HepG2 (cell line): Measurements from ENCODE around the gene OR2AT4. TPM values are rescaled to one million over a fixed set of nuclear protein-coding genes. Genes with fewer than 3 reads are reported as not detected.

Experiments used
- ATAC-seq: fragments of 200-7000 bp; cut with Tn5 transposase; 3 replicates; pipeline ENCODE4 v1.9.1; 2020; ENCODE audit warnings: mild to moderate bottlenecking, moderate library complexity
- BruUV-seq: library from RNA; stranded (reverse); fragments of 400-500 nt; replicated peaks from 2 replicates; lab custom pipeline; 2021; lab: Mats Ljungman, UMichigan
- CTCF ChIA-PET: fragments of 300-600 bp; formaldehyde crosslinking; extraction: SDS; loops from one replicate; lab custom pipeline; 2021; ENCODE audit warnings: low total read pairs, inconsistent platforms, low intra/inter-chr PET ratio; lab: Yijun Ruan, JAX
- POLR2A ChIA-PET: fragments of 350-600 bp; sonication (Branson Sonifier 250); formaldehyde crosslinking; loops from one replicate; lab custom pipeline; 2020; ENCODE audit warnings: antibody characterized with exemption, inconsistent platforms; lab: Yijun Ruan, JAX
- DNase-seq: peaks from one replicate; pipeline ENCODE4 v3.0.0-alpha.2; 2015; ENCODE audit warnings: low spot score
- FAIRE-seq: peaks from 3 replicates; lab custom pipeline; 2011; peaks lifted over from hg19 to GRCh38; lab: Jason Lieb, UNC
- H2AFZ ChIP-seq: one replicate; pipeline ENCODE4 v1.6.1; 2011; ENCODE audit warnings: low read length, inconsistent platforms
- H3K27ac ChIP-seq: fragments of 300-600 bp; 3 replicates; pipeline ENCODE4 v1.8.0; 2011; ENCODE audit warnings: mixed run types, mild to moderate bottlenecking, mixed read lengths, low read length, inconsistent platforms; ENCODE audit not compliant: insufficient read depth; ENCODE audit errors: extremely low read length
- H3K27me3 ChIP-seq, 2 experiments: fragments of 200-600 bp in 1 of 2; 2 replicates in 1 of 2; 3 replicates in 1 of 2; pipeline versions ENCODE4 v1.6.0 to v1.8.0; 2011; ENCODE audit warnings: low read length in 2 of 2, mild to moderate bottlenecking in 2 of 2, moderate library complexity in 2 of 2, inconsistent platforms in 1 of 2; ENCODE audit not compliant: insufficient read depth in 2 of 2, control insufficient read depth in 1 of 2
- H3K36me3 ChIP-seq, 2 experiments: fragments of 200-600 bp in 1 of 2; replicated peaks in 1 of 2; 2 replicates in 1 of 2; 3 replicates in 1 of 2; pipeline versions ENCODE4 v1.5.1 to v1.8.0; 2011; ENCODE audit warnings: low read length in 2 of 2, inconsistent platforms in 1 of 2; ENCODE audit not compliant: insufficient read depth in 2 of 2, control insufficient read depth in 1 of 2
- H3K4me1 ChIP-seq: 2 replicates; pipeline ENCODE4 v1.5.1; 2012; ENCODE audit warnings: low read length, inconsistent platforms; ENCODE audit not compliant: insufficient read depth
- H3K4me2 ChIP-seq: 2 replicates; pipeline ENCODE4 v1.6.0; 2011; ENCODE audit warnings: low read depth, low read length, inconsistent platforms
- H3K4me3 ChIP-seq, 3 experiments: fragments of 200-600 bp in 1 of 3; sonication (generic), shearing (Covaris generic) in 1 of 3; replicated peaks in 1 of 3; 2 replicates each; pipeline ENCODE4 v1.5.1; 2011 to 2016; ENCODE audit warnings: low read length in 3 of 3, inconsistent platforms in 2 of 3, low read depth in 2 of 3, mild to moderate bottlenecking in 2 of 3, control low read depth in 1 of 3, mixed read lengths in 1 of 3; ENCODE audit not compliant: insufficient read depth in 1 of 3
- H3K79me2 ChIP-seq: one replicate; pipeline ENCODE4 v1.6.1; 2011; ENCODE audit warnings: low read length, inconsistent platforms; ENCODE audit not compliant: insufficient read depth
- H3K9ac ChIP-seq: 2 replicates; pipeline ENCODE4 v1.6.0; 2011; ENCODE audit warnings: mild to moderate bottlenecking, low read depth, low read length, inconsistent platforms; ENCODE audit not compliant: insufficient read depth
- H3K9me3 ChIP-seq: 2 replicates; pipeline ENCODE4 v1.5.1; 2012; ENCODE audit warnings: mild to moderate bottlenecking, low read length
- H4K20me1 ChIP-seq: 2 replicates; pipeline ENCODE4 v1.6.0; 2011; ENCODE audit warnings: inconsistent platforms, mild to moderate bottlenecking, low read length, moderate library complexity; ENCODE audit not compliant: insufficient read depth
- JUN ChIP-seq: sonication (generic); formaldehyde crosslinking; IDR thresholded peaks from 2 replicates; pipeline ENCODE4 v1.4.0; 2020; ENCODE audit warnings: mild to moderate bottlenecking, missing genetic modification reagents
- MEIS1 ChIP-seq: sonication (generic); formaldehyde crosslinking; IDR thresholded peaks from 2 replicates; pipeline ENCODE4 v1.9.0; 2021; ENCODE audit warnings: mild to moderate bottlenecking, missing genetic modification reagents, moderate library complexity, borderline replicate concordance
- PCBP1 ChIP-seq: fragments of 200-400 bp; formaldehyde crosslinking; IDR thresholded peaks from 2 replicates; pipeline ENCODE4 v1.6.1; 2017; ENCODE audit warnings: mild to moderate bottlenecking, low read depth, low read length, borderline replicate concordance
- PRMT3 ChIP-seq: sonication (generic); formaldehyde crosslinking; IDR thresholded peaks from 2 replicates; pipeline ENCODE4 v1.8.1; 2022; ENCODE audit warnings: low read depth, mild to moderate bottlenecking, moderate library complexity, missing genetic modification reagents, borderline replicate concordance
- ZBTB21 ChIP-seq: sonication (generic); formaldehyde crosslinking; IDR thresholded peaks from 2 replicates; pipeline ENCODE4 v1.4.0; 2020; ENCODE audit warnings: missing genetic modification reagents
- ZFP37 ChIP-seq: sonication (generic); formaldehyde crosslinking; IDR thresholded peaks from 2 replicates; pipeline ENCODE4 v1.4.0; 2020; ENCODE audit warnings: missing genetic modification reagents, borderline replicate concordance
- in situ Hi-C: cut with HindIII; loops from 2 replicates; pipeline ENCODE4 v1.10.0; 2017; ENCODE audit warnings: low pct_unique_long_range_greater_than_20kb; ENCODE audit not compliant: extremely low pct_ligation_motif_present
- intact Hi-C: fragments of 100-400 bp; cut with micrococcal nuclease; formaldehyde crosslinking; loops from one replicate; pipeline ENCODE4 v1.10.0; 2022; ENCODE audit not compliant: unreplicated experiment
- polyA plus RNA-seq, 8 experiments: library from polyadenylated mRNA; depleted of rRNA in 3 of 8; stranded (reverse) in 7 of 8; unstranded in 1 of 8; fragments of >200 nt; fragmentation: Illumina TruSeq in 4 of 8; extraction: Trizol in 4 of 8; gene quantifications; 2 replicates each; pipeline versions ENCODE4 v1.2.1 to v1.2.3, GENCODE V29; 2011 to 2016; ENCODE audit warnings: low read depth in 4 of 8, missing spikeins in 1 of 8, mixed read lengths in 1 of 8; ENCODE audit not compliant: insufficient read depth in 1 of 8
- total RNA-seq, 5 experiments: library from RNA; depleted of rRNA; stranded (reverse); fragments of >200 nt; fragmentation: Illumina TruSeq; extraction: Trizol; gene quantifications; 2 replicates each; pipeline ENCODE4 v1.2.3, GENCODE V29; 2016; ENCODE audit warnings: low read depth in 1 of 5
- TF ChIP-seq, protein P1 (sequence below): sonication (generic); formaldehyde crosslinking; IDR thresholded peaks from 2 replicates; pipeline ENCODE4 v1.4.0; 2020; ENCODE audit warnings: missing genetic modification reagents
- TF ChIP-seq, protein P2 (sequence below): sonication (generic); formaldehyde crosslinking; IDR thresholded peaks from 2 replicates; pipeline ENCODE4 v1.8.0; 2022; ENCODE audit warnings: missing genetic modification reagents, mild to moderate bottlenecking, borderline replicate concordance
- TF ChIP-seq, protein P3 (sequence below): sonication (generic); formaldehyde crosslinking; IDR thresholded peaks from 2 replicates; pipeline ENCODE4 v1.8.1; 2023; ENCODE audit warnings: missing genetic modification reagents, mild to moderate bottlenecking, borderline replicate concordance
- TF ChIP-seq, protein P4 (sequence below): sonication (generic); formaldehyde crosslinking; IDR thresholded peaks from 2 replicates; pipeline ENCODE4 v1.4.0; 2020; ENCODE audit warnings: mild to moderate bottlenecking, missing genetic modification reagents, borderline replicate concordance
- TF ChIP-seq, protein P5 (sequence below): sonication (generic); formaldehyde crosslinking; IDR thresholded peaks from 2 replicates; pipeline ENCODE4 v1.4.0; 2020; ENCODE audit warnings: mild to moderate bottlenecking, missing genetic modification reagents

OR2AT4 gene
- total and polyA plus RNA-seq, 2 of the 13 experiments (the other 11 are each of a cell fraction or from before 2014, with no cell fraction given) = not detected

DNA sequence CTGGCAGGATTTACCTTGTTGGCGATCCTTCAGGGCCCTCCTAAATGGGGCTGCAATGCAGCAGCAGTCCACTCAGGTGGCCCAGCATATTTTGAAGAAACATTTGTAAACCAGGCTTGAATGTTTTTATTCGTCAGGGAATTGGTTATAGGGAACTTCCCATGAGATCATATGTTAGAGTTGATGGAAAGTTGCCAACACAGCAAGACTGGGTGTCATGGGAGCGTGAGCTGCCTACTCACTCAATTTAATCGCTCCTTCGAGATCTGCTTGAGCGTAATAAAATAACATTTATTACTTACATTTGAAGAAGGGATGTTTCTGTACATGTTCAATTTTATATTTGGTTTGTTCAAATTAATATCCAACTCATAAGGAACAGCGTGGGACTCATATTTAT, 19.4 kb downstream of the OR2AT4 start (continued):
- TF ChIP-seq, protein P1, sequence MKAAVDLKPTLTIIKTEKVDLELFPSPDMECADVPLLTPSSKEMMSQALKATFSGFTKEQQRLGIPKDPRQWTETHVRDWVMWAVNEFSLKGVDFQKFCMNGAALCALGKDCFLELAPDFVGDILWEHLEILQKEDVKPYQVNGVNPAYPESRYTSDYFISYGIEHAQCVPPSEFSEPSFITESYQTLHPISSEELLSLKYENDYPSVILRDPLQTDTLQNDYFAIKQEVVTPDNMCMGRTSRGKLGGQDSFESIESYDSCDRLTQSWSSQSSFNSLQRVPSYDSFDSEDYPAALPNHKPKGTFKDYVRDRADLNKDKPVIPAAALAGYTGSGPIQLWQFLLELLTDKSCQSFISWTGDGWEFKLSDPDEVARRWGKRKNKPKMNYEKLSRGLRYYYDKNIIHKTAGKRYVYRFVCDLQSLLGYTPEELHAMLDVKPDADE (CRISPR knock-in tag) = no peak

DNA sequence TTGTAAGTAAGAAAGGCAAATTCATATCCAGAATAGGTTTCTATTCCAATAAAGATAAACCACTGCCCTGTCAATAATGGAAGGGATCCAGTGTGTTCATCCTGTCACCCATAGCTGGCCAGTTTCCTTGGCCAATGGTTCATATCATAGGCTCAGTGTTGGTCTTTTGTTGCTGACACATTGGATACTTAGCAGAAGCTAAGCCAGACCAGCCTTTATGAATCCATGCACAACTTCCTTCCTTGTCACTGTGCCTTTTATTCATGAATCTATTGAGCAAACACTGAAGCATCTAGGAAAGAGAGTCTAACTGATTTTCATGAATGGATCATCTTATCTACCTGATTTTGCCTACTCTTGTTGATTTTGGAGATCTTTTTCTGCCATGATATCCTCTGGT, 20.0 kb downstream of the OR2AT4 start:
- no TSS peak for BruUV-seq
- TF ChIP-seq ZFP37 (CRISPR knock-in tag) (no peak), ZBTB21 (CRISPR knock-in tag) (no peak), JUN (CRISPR knock-in tag) (no peak), MEIS1 (CRISPR knock-in tag) (no peak), PCBP1 (no peak), PRMT3 (CRISPR knock-in tag) (no peak)
- TF ChIP-seq, protein P2, sequence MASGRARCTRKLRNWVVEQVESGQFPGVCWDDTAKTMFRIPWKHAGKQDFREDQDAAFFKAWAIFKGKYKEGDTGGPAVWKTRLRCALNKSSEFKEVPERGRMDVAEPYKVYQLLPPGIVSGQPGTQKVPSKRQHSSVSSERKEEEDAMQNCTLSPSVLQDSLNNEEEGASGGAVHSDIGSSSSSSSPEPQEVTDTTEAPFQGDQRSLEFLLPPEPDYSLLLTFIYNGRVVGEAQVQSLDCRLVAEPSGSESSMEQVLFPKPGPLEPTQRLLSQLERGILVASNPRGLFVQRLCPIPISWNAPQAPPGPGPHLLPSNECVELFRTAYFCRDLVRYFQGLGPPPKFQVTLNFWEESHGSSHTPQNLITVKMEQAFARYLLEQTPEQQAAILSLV (CRISPR knock-in tag) = no peak
- TF ChIP-seq, protein P3, sequence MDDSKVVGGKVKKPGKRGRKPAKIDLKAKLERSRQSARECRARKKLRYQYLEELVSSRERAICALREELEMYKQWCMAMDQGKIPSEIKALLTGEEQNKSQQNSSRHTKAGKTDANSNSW (CRISPR knock-in tag) = no peak
- TF ChIP-seq, protein P4, sequence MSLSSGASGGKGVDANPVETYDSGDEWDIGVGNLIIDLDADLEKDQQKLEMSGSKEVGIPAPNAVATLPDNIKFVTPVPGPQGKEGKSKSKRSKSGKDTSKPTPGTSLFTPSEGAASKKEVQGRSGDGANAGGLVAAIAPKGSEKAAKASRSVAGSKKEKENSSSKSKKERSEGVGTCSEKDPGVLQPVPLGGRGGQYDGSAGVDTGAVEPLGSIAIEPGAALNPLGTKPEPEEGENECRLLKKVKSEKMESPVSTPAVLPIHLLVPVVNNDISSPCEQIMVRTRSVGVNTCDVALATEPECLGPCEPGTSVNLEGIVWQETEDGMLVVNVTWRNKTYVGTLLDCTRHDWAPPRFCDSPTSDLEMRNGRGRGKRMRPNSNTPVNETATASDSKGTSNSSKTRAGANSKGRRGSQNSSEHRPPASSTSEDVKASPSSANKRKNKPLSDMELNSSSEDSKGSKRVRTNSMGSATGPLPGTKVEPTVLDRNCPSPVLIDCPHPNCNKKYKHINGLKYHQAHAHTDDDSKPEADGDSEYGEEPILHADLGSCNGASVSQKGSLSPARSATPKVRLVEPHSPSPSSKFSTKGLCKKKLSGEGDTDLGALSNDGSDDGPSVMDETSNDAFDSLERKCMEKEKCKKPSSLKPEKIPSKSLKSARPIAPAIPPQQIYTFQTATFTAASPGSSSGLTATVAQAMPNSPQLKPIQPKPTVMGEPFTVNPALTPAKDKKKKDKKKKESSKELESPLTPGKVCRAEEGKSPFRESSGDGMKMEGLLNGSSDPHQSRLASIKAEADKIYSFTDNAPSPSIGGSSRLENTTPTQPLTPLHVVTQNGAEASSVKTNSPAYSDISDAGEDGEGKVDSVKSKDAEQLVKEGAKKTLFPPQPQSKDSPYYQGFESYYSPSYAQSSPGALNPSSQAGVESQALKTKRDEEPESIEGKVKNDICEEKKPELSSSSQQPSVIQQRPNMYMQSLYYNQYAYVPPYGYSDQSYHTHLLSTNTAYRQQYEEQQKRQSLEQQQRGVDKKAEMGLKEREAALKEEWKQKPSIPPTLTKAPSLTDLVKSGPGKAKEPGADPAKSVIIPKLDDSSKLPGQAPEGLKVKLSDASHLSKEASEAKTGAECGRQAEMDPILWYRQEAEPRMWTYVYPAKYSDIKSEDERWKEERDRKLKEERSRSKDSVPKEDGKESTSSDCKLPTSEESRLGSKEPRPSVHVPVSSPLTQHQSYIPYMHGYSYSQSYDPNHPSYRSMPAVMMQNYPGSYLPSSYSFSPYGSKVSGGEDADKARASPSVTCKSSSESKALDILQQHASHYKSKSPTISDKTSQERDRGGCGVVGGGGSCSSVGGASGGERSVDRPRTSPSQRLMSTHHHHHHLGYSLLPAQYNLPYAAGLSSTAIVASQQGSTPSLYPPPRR (CRISPR knock-in tag) = no peak
- TF ChIP-seq, protein P5, sequence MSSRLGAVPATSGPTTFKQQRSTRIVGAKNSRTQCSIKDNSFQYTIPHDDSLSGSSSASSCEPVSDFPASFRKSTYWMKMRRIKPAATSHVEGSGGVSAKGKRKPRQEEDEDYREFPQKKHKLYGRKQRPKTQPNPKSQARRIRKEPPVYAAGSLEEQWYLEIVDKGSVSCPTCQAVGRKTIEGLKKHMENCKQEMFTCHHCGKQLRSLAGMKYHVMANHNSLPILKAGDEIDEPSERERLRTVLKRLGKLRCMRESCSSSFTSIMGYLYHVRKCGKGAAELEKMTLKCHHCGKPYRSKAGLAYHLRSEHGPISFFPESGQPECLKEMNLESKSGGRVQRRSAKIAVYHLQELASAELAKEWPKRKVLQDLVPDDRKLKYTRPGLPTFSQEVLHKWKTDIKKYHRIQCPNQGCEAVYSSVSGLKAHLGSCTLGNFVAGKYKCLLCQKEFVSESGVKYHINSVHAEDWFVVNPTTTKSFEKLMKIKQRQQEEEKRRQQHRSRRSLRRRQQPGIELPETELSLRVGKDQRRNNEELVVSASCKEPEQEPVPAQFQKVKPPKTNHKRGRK (CRISPR knock-in tag) = no peak

More for the DNA sequence above, 20.0 kb downstream of the OR2AT4 start:
- Histone ChIP-seq H3K27ac (no peak overlapping the region), H3K4me1 (peaks cover 18% of the 10 kb centered on the region), H3K9me3 (no peaks in the 10 kb centered on the region), H3K4me3 (no peak overlapping the region), H3K9ac (no peak overlapping the region), H3K4me2 (no peak overlapping the region), H3K36me3 (no peaks in the 10 kb centered on the region), H4K20me1 (no peaks in the 10 kb centered on the region), H3K79me2 (no peaks in the 10 kb centered on the region), H3K27me3 (no peaks in the 10 kb centered on the region), H2AFZ (no peak overlapping the region)
- FAIRE-seq = no peak
- intact Hi-C loops = no loop called here
- DNase-seq = no peak
- ChIA-PET CTCF (no interaction called here), POLR2A (no interaction called here)
- no peak for ATAC-seq
- in situ Hi-C loops = no loop called here
